K562 (cell line): ENCODE measurements around the gene ACOX1. TPM values are rescaled to one million over a fixed set of nuclear protein-coding genes. Genes with fewer than 3 reads are reported as not detected.

Experiments
- FOXA3 ChIP-seq, 2 experiments: fragments of 450-650 bp in 1 of 2; sonication (generic) in 1 of 2; formaldehyde crosslinking; IDR thresholded peaks in 1 of 2; conservative IDR thresholded peaks in 1 of 2; 2 replicates each; pipeline versions ENCODE4 v1.4.0 to v1.8.0; 2020 to 2022; ENCODE audit warnings: mild to moderate bottlenecking in 2 of 2, missing genetic modification reagents in 1 of 2
- GATAD2B ChIP-seq: fragments of 450-650 bp; IDR thresholded peaks from 2 replicates; pipeline ENCODE4 v1.6.1; 2017; ENCODE audit warnings: mild to moderate bottlenecking, borderline replicate concordance
- MBD2 ChIP-seq: sonication (generic); IDR thresholded peaks from 2 replicates; pipeline ENCODE4 v1.6.1; 2016; ENCODE audit warnings: low read depth, borderline replicate concordance
- TAF7 ChIP-seq: fragments of 450-650 bp; IDR thresholded peaks from 2 replicates; pipeline ENCODE4 v1.6.1; 2016; ENCODE audit warnings: missing genetic modification characterization, missing compliant biosample characterization
- polyA plus RNA-seq, 8 experiments: library from polyadenylated mRNA; depleted of rRNA in 4 of 8; stranded (reverse) in 5 of 8; unstranded in 3 of 8; fragments of >200 nt; fragmentation: Nextera tagmentation in 2 of 8; fragmentation: Illumina TruSeq in 1 of 8; extraction: Ambion mirVana in 2 of 8; extraction: Trizol in 1 of 8; gene quantifications; 2 replicates each; pipeline versions ENCODE4 v1.2.1 to v1.2.3, GENCODE V29; 2011 to 2014; ENCODE audit warnings: inconsistent platforms in 1 of 8, missing spikeins in 1 of 8
- total RNA-seq, 7 experiments: library from RNA; depleted of rRNA in 6 of 7; stranded (reverse); fragments of >200 nt in 6 of 7; fragmentation: Illumina TruSeq in 2 of 7; extraction: Trizol in 2 of 7; gene quantifications; 2 replicates each; pipeline versions ENCODE4 v1.2.1 to v1.2.3, GENCODE V29; 2011 to 2021; ENCODE audit warnings: low replicate concordance in 1 of 7
- TF ChIP-seq, protein P1 (sequence below): fragments of 450-650 bp; IDR thresholded peaks from 2 replicates; pipeline ENCODE4 v1.6.1; 2016; ENCODE audit warnings: low read depth
- TF ChIP-seq, protein P2 (sequence below): fragments of 250-450 bp; sonication (Bioruptor Pico); IDR thresholded peaks from 2 replicates; pipeline ENCODE4 v1.8.0; 2022; ENCODE audit warnings: inconsistent platforms
- TF ChIP-seq, protein P3 (sequence below): sonication (generic); formaldehyde crosslinking; IDR thresholded peaks from 2 replicates; pipeline ENCODE4 v1.8.1; 2023; ENCODE audit warnings: mild to moderate bottlenecking, missing genetic modification reagents
- TF ChIP-seq, protein P4 (sequence below): sonication (generic); formaldehyde crosslinking; IDR thresholded peaks from 2 replicates; pipeline ENCODE4 v1.8.1; 2022; ENCODE audit warnings: missing genetic modification reagents
- TF ChIP-seq, protein P5 (sequence below): fragments of 450-650 bp; IDR thresholded peaks from 2 replicates; pipeline ENCODE4 v1.6.1; 2017; ENCODE audit warnings: antibody characterized with exemption, mild to moderate bottlenecking

The ACOX1 gene
- total and polyA plus RNA-seq, 9 of the 15 experiments (the other 6 are each of a cell fraction or from before 2014, with no cell fraction given) = 7.8 to 24.1 (median 14.5) TPM

DNA sequence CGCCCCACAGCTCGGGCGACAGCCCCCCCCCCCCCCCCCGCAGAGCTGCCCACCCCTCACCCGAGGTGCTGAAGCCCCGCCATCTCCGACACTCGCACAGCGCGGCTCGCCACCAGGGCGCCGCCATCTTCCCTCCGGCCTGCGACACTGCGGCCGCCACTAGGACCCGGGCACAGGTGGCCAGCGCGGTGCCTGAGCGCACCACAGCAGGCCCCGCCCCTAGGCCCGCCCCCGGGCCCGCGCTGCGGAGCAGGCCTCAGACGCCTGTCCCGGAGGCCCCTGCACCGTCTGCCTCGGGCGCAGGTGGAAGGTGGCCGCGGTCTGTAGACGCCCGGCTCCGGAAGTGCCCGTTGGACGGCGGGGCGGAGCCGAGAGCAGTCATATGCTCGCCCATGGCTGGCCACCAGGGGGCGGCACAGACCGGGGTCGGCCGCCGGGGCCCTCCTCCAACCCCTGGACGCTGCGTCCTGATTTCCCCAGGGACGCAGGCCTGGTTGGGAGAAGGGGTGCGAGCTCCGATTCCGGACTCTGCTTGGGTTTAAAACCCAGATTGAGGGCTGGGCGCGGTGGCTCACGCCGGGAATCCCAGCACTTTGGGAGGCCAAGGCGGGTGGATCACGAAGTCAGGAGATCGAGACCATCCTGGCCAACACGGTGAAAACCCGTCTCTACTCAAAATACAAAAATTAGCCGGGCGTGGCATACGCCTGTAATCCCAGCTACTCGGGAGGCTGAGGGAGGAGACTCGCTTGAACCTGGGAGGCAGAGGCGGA is 74.0 kb downstream of the ACOX1 start, which contains the start of gene MRPL38 (continued):
- TF ChIP-seq, protein P1, sequence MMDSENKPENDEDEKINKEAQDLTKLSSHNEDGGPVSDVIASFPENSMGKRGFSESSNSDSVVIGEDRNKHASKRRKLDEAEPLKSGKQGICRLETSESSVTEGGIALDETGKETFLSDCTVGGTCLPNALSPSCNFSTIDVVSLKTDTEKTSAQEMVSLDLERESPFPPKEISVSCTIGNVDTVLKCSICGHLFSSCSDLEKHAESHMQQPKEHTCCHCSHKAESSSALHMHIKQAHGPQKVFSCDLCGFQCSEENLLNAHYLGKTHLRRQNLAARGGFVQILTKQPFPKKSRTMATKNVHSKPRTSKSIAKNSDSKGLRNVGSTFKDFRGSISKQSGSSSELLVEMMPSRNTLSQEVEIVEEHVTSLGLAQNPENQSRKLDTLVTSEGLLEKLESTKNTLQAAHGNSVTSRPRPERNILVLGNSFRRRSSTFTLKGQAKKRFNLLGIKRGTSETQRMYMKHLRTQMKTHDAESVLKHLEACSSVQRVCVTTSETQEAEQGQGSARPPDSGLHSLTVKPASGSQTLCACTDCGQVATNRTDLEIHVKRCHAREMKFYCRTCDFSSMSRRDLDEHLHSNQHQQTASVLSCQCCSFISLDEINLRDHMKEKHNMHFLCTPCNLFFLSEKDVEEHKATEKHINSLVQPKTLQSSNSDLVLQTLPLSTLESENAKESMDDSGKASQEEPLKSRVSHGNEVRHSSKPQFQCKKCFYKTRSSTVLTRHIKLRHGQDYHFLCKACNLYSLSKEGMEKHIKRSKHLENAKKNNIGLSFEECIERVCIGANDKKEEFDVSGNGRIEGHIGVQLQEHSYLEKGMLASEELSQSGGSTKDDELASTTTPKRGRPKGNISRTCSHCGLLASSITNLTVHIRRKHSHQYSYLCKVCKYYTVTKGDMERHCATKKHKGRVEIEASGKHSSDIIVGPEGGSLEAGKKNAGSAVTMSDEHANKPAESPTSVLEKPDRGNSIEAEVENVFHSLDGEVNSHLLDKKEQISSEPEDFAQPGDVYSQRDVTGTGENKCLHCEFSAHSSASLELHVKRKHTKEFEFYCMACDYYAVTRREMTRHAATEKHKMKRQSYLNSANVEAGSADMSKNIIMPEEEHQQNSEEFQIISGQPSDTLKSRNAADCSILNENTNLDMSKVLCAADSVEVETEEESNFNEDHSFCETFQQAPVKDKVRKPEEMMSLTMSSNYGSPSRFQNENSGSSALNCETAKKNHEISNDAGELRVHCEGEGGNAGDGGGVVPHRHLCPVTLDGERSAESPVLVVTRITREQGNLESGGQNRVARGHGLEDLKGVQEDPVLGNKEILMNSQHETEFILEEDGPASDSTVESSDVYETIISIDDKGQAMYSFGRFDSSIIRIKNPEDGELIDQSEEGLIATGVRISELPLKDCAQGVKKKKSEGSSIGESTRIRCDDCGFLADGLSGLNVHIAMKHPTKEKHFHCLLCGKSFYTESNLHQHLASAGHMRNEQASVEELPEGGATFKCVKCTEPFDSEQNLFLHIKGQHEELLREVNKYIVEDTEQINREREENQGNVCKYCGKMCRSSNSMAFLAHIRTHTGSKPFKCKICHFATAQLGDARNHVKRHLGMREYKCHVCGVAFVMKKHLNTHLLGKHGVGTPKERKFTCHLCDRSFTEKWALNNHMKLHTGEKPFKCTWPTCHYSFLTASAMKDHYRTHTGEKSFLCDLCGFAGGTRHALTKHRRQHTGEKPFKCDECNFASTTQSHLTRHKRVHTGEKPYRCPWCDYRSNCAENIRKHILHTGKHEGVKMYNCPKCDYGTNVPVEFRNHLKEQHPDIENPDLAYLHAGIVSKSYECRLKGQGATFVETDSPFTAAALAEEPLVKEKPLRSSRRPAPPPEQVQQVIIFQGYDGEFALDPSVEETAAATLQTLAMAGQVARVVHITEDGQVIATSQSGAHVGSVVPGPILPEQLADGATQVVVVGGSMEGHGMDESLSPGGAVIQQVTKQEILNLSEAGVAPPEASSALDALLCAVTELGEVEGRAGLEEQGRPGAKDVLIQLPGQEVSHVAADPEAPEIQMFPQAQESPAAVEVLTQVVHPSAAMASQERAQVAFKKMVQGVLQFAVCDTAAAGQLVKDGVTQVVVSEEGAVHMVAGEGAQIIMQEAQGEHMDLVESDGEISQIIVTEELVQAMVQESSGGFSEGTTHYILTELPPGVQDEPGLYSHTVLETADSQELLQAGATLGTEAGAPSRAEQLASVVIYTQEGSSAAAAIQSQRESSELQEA = no peak
- TF ChIP-seq, protein P2, sequence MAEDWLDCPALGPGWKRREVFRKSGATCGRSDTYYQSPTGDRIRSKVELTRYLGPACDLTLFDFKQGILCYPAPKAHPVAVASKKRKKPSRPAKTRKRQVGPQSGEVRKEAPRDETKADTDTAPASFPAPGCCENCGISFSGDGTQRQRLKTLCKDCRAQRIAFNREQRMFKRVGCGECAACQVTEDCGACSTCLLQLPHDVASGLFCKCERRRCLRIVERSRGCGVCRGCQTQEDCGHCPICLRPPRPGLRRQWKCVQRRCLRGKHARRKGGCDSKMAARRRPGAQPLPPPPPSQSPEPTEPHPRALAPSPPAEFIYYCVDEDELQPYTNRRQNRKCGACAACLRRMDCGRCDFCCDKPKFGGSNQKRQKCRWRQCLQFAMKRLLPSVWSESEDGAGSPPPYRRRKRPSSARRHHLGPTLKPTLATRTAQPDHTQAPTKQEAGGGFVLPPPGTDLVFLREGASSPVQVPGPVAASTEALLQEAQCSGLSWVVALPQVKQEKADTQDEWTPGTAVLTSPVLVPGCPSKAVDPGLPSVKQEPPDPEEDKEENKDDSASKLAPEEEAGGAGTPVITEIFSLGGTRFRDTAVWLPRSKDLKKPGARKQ (CRISPR knock-in tag) = no peak
- peak; percentile 37; the same call in 1 of the 2 replicates for TF ChIP-seq TAF7
- TF ChIP-seq, protein P3, sequence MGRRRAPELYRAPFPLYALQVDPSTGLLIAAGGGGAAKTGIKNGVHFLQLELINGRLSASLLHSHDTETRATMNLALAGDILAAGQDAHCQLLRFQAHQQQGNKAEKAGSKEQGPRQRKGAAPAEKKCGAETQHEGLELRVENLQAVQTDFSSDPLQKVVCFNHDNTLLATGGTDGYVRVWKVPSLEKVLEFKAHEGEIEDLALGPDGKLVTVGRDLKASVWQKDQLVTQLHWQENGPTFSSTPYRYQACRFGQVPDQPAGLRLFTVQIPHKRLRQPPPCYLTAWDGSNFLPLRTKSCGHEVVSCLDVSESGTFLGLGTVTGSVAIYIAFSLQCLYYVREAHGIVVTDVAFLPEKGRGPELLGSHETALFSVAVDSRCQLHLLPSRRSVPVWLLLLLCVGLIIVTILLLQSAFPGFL (CRISPR knock-in tag) = no peak
- no peak for TF ChIP-seq FOXA3 (CRISPR knock-in tag; conservative IDR thresholded peaks at IDR 0.05 in 1 of 2, IDR thresholded peaks at IDR 0.05 in 1 of 2)
- no peak for TF ChIP-seq MBD2
- TF ChIP-seq, protein P4, sequence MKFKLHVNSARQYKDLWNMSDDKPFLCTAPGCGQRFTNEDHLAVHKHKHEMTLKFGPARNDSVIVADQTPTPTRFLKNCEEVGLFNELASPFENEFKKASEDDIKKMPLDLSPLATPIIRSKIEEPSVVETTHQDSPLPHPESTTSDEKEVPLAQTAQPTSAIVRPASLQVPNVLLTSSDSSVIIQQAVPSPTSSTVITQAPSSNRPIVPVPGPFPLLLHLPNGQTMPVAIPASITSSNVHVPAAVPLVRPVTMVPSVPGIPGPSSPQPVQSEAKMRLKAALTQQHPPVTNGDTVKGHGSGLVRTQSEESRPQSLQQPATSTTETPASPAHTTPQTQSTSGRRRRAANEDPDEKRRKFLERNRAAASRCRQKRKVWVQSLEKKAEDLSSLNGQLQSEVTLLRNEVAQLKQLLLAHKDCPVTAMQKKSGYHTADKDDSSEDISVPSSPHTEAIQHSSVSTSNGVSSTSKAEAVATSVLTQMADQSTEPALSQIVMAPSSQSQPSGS (CRISPR knock-in tag) = no peak
- peak; percentile 75; the same call in 1 of the 2 replicates for TF ChIP-seq GATAD2B
- TF ChIP-seq, protein P5, sequence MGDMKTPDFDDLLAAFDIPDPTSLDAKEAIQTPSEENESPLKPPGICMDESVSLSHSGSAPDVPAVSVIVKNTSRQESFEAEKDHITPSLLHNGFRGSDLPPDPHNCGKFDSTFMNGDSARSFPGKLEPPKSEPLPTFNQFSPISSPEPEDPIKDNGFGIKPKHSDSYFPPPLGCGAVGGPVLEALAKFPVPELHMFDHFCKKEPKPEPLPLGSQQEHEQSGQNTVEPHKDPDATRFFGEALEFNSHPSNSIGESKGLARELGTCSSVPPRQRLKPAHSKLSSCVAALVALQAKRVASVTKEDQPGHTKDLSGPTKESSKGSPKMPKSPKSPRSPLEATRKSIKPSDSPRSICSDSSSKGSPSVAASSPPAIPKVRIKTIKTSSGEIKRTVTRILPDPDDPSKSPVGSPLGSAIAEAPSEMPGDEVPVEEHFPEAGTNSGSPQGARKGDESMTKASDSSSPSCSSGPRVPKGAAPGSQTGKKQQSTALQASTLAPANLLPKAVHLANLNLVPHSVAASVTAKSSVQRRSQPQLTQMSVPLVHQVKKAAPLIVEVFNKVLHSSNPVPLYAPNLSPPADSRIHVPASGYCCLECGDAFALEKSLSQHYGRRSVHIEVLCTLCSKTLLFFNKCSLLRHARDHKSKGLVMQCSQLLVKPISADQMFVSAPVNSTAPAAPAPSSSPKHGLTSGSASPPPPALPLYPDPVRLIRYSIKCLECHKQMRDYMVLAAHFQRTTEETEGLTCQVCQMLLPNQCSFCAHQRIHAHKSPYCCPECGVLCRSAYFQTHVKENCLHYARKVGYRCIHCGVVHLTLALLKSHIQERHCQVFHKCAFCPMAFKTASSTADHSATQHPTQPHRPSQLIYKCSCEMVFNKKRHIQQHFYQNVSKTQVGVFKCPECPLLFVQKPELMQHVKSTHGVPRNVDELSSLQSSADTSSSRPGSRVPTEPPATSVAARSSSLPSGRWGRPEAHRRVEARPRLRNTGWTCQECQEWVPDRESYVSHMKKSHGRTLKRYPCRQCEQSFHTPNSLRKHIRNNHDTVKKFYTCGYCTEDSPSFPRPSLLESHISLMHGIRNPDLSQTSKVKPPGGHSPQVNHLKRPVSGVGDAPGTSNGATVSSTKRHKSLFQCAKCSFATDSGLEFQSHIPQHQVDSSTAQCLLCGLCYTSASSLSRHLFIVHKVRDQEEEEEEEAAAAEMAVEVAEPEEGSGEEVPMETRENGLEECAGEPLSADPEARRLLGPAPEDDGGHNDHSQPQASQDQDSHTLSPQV = peak; percentile 60
